Tibial nerve (tissue), 4 donors: ENCODE results near the gene UTS2R.

Experiments
- CTCF ChIP-seq, 5 experiments: fragments of 200-600 bp in 3 of 5; fragments of 450-650 bp in 2 of 5; sonication (generic) in 3 of 5; IDR thresholded peaks; one replicate each; pipeline ENCODE4 v1.5.1; 2016 to 2019; ENCODE audit warnings: antibody characterized with exemption in 5 of 5, mild to moderate bottlenecking in 3 of 5, moderate library complexity in 2 of 5
- EP300 ChIP-seq, 2 donors: sonication (generic); formaldehyde crosslinking; IDR thresholded peaks; one replicate each; pipeline ENCODE4 v1.6.1; 2017; ENCODE audit warnings: antibody characterized with exemption in 2 of 2, mild to moderate bottlenecking in 1 of 2
- POLR2A ChIP-seq, 2 donors: fragments of 450-650 bp; IDR thresholded peaks; one replicate each; pipeline ENCODE4 v1.6.1; 2017; ENCODE audit warnings: antibody characterized with exemption in 2 of 2, mild to moderate bottlenecking in 2 of 2, moderate library complexity in 2 of 2

GRCh38 chr17:82375359-82376041 is 3.9 kb downstream of the UTS2R start:
- TF ChIP-seq POLR2A (IDR thresholded peaks at IDR 0.05) = no peak
- TF ChIP-seq EP300 (IDR thresholded peaks at IDR 0.05) = no peak
- no peak for TF ChIP-seq CTCF (IDR thresholded peaks at IDR 0.05)
